Measurements from ENCODE around the gene KRT24.

KRT24 gene

GRCh38 chr17:40718930-40719329 lies 15.4 kb upstream of the KRT24 start:
- no peak for DNase-seq (ENCODE audit: low read depth in 2 of 2)
- H3K4me3 ChIP-seq (replicated peaks in 1 of 2; ENCODE audit: low read depth in 2 of 2, low read length in 2 of 2), result no peak overlapping the region
- no peak for TF ChIP-seq CTCF (IDR thresholded peaks at IDR 0.05; ENCODE audit: low read depth, low read length)

- H3K4me3 ChIP-seq (replicated peaks in 1 of 2; ENCODE audit: low read depth in 2 of 2, low read length in 2 of 2), result no peak overlapping the region
- no peak for TF ChIP-seq CTCF (IDR thresholded peaks at IDR 0.05; ENCODE audit: low read depth, low read length)
- DNase-seq (ENCODE audit: low read depth in 2 of 2), result no peak
Observed at GRCh38 chr17:40717776-40718175, 14.2 kb upstream of the KRT24 start.

- no peak for DNase-seq (ENCODE audit: low read depth in 2 of 2)
- TF ChIP-seq CTCF (IDR thresholded peaks at IDR 0.05; ENCODE audit: low read depth, low read length), result no peak
- no peak overlapping the region for H3K4me3 ChIP-seq (replicated peaks in 1 of 2; ENCODE audit: low read depth in 2 of 2, low read length in 2 of 2)
Observed at GRCh38 chr17:40714473-40714872, 10.9 kb upstream of the KRT24 start.

- peak; percentile 7 to 21 for DNase-seq (ENCODE audit: low read depth in 2 of 2)
- no peak for TF ChIP-seq CTCF (IDR thresholded peaks at IDR 0.05; ENCODE audit: low read depth, low read length)
- H3K4me3 ChIP-seq (replicated peaks in 1 of 2; ENCODE audit: low read depth in 2 of 2, low read length in 2 of 2), result no peak overlapping the region
Observed at GRCh38 chr17:40707745-40708144, 4.2 kb upstream of the KRT24 start.

- no peak overlapping the region for H3K4me3 ChIP-seq (replicated peaks in 1 of 2; ENCODE audit: low read depth in 2 of 2, low read length in 2 of 2)
- no peak for DNase-seq (ENCODE audit: low read depth in 2 of 2)
- no peak for TF ChIP-seq CTCF (IDR thresholded peaks at IDR 0.05; ENCODE audit: low read depth, low read length)
Observed at GRCh38 chr17:40705584-40705983, 2.0 kb upstream of the KRT24 start.

GRCh38 chr17:40702271-40702670 lies 1.3 kb downstream of the KRT24 start:
- TF ChIP-seq CTCF (IDR thresholded peaks at IDR 0.05; ENCODE audit: low read depth, low read length), result no peak
- no peak overlapping the region for H3K4me3 ChIP-seq (replicated peaks in 1 of 2; ENCODE audit: low read depth in 2 of 2, low read length in 2 of 2)
- no peak for DNase-seq (ENCODE audit: low read depth in 2 of 2)

- peak in 1 of 2 donors; percentile 5 for DNase-seq (ENCODE audit: low read depth in 2 of 2)
- no peak for TF ChIP-seq CTCF (IDR thresholded peaks at IDR 0.05; ENCODE audit: low read depth, low read length)
- H3K4me3 ChIP-seq (replicated peaks in 1 of 2; ENCODE audit: low read depth in 2 of 2, low read length in 2 of 2), result no peak overlapping the region
Observed at GRCh38 chr17:40699853-40700252, 3.7 kb downstream of the KRT24 start.
